Gastroesophageal sphincter (tissue), 4 donors: ENCODE data around the gene ITPK1. TPM values are rescaled to one million over a fixed set of nuclear protein-coding genes. Genes with fewer than 3 reads are reported as not detected.

Source experiments
- ATAC-seq: fragments of 150-250 bp; one replicate; pipeline ENCODE4 v1.9.1; 2016; ENCODE audit warnings: mild to moderate bottlenecking, moderate library complexity
- H3K27ac ChIP-seq, 4 donors: fragments of 200-600 bp; sonication (generic) in 3 of 4; 1 replicate in 3 of 4; 2 replicates in 1 of 4; pipeline ENCODE4 v1.5.1; 2016 to 2019
- H3K27me3 ChIP-seq: fragments of 200-600 bp; sonication (generic); one replicate; pipeline ENCODE4 v1.5.1; 2019
- H3K36me3 ChIP-seq, 2 donors: fragments of 200-600 bp; sonication (generic); one replicate each; pipeline ENCODE4 v1.5.1; 2019; ENCODE audit warnings: control low read depth in 1 of 2
- H3K4me1 ChIP-seq, 3 donors: fragments of 200-600 bp; sonication (generic); 1 replicate in 2 of 3; 2 replicates in 1 of 3; pipeline ENCODE4 v1.5.1; 2016 to 2019; ENCODE audit warnings: control low read depth in 2 of 3
- H3K4me3 ChIP-seq, 2 donors: fragments of 200-600 bp; sonication (generic); one replicate each; pipeline ENCODE4 v1.5.1; 2019; ENCODE audit warnings: mild to moderate bottlenecking in 1 of 2, moderate library complexity in 1 of 2
- H3K9me3 ChIP-seq, 3 donors: fragments of 200-600 bp; sonication (generic); one replicate each; pipeline ENCODE4 v1.5.1; 2017 to 2019; ENCODE audit warnings: control low read depth in 2 of 3
- CTCF ChIP-seq, 4 experiments: fragments of 200-600 bp in 2 of 4; fragments of 450-650 bp in 2 of 4; sonication (generic) in 1 of 4; IDR thresholded peaks; one replicate each; pipeline ENCODE4 v1.5.1; 2017 to 2019; ENCODE audit warnings: antibody characterized with exemption in 4 of 4, mild to moderate bottlenecking in 2 of 4, moderate library complexity in 2 of 4
- EP300 ChIP-seq: sonication (generic); formaldehyde crosslinking; IDR thresholded peaks from one replicate; pipeline ENCODE4 v1.6.1; 2017; ENCODE audit warnings: antibody characterized with exemption, mild to moderate bottlenecking
- POLR2A ChIP-seq, 2 donors: fragments of 450-650 bp; IDR thresholded peaks; one replicate each; pipeline ENCODE4 v1.6.1; 2017; ENCODE audit warnings: antibody characterized with exemption in 2 of 2, mild to moderate bottlenecking in 2 of 2, moderate library complexity in 1 of 2
- POLR2AphosphoS5 ChIP-seq: sonication (generic); formaldehyde crosslinking; IDR thresholded peaks from one replicate; pipeline ENCODE4 v1.6.1; 2017; ENCODE audit warnings: antibody characterized with exemption
- WGBS, 2 donors: methylation state at CpG; one replicate each; pipeline ENCODE4 v1.1.5; 2018; ENCODE audit warnings: low coverage in 1 of 2; 5-methylcytosine and 5-hydroxymethylcytosine counted together
- total RNA-seq, 4 donors: library from RNA; depleted of rRNA; stranded (reverse); fragments of >200 nt; gene quantifications; one replicate each; pipeline ENCODE4 v1.1.0, GENCODE V29; 2016

Gene ITPK1
- total RNA-seq, 4 donors from 2014 or later: 68.8 to 201 (median 134) TPM

- Histone ChIP-seq H3K27me3 (no peaks in the 10 kb centered on the region), H3K4me3 (no peak overlapping the region), H3K9me3 (no peaks in the 10 kb centered on the region), H3K36me3 (no peaks in the 10 kb centered on the region), H3K27ac (peak overlapping the region in 1 of 4 donors; percentile 64), H3K4me1 (peaks cover 0 to 90% (median 27%) of the 10 kb centered on the region in 3 donors)
- no peak for TF ChIP-seq POLR2A (IDR thresholded peaks at IDR 0.05)
- WGBS, 2 donors: 40 to 59% methylated on average over 2 to 5 of the region's 7 CpGs
- ATAC-seq: no peak
Observed at GRCh38 chr14:93105362-93105761, 10.4 kb downstream of the ITPK1 start.

- H3K27me3 ChIP-seq: no peaks in the 10 kb centered on the region
Observed at GRCh38 chr14:93104961-93105360, 10.8 kb downstream of the ITPK1 start.

GRCh38 chr14:93103392-93104080 is 12.2 kb downstream of the ITPK1 start:
- Histone ChIP-seq H3K9me3 (no peaks in the 10 kb centered on the region), H3K4me1 (peaks cover 0 to 90% (median 38%) of the 10 kb centered on the region in 3 donors), H3K4me3 (no peak overlapping the region), H3K27ac (peak overlapping the region in 1 of 4 donors; percentile 10), H3K36me3 (no peaks in the 10 kb centered on the region), H3K27me3 (no peaks in the 10 kb centered on the region)
- ATAC-seq: peak; percentile 17
- TF ChIP-seq EP300: no peak
- no peak for TF ChIP-seq POLR2A (IDR thresholded peaks at IDR 0.05)
- no peak for TF ChIP-seq POLR2AphosphoS5
- no peak for TF ChIP-seq CTCF (IDR thresholded peaks at IDR 0.05)
- 60 to 78% methylated on average over 1 to 6 of the region's 9 CpGs for WGBS, 2 donors

More at GRCh38 chr14:93104961-93105360, 10.8 kb downstream of the ITPK1 start:
- TF ChIP-seq POLR2AphosphoS5 (no peak), POLR2A (IDR thresholded peaks at IDR 0.05) (no peak), CTCF (IDR thresholded peaks at IDR 0.05) (no peak), EP300 (no peak)
- 79% methylated on average over 4 of the region's 6 CpGs; no CpG with 5 or more reads in 1 of the 2 donors for WGBS, 2 donors
- ATAC-seq: no peak
- Histone ChIP-seq H3K4me1 (peaks cover 0 to 90% (median 25%) of the 10 kb centered on the region in 3 donors), H3K36me3 (no peaks in the 10 kb centered on the region), H3K9me3 (no peaks in the 10 kb centered on the region), H3K27ac (peak overlapping the region in 1 of 4 donors; percentile 64), H3K4me3 (no peak overlapping the region)

GRCh38 chr14:93102141-93102540 is 13.6 kb downstream of the ITPK1 start:
- Histone ChIP-seq H3K9me3 (no peaks in the 10 kb centered on the region), H3K4me1 (peaks cover 0 to 90% (median 30%) of the 10 kb centered on the region in 3 donors), H3K27ac (no peak overlapping the region), H3K4me3 (no peak overlapping the region), H3K27me3 (no peaks in the 10 kb centered on the region), H3K36me3 (no peaks in the 10 kb centered on the region)
- 0 to 70% methylated on average over 1 to 8 of the region's 10 CpGs for WGBS, 2 donors
- TF ChIP-seq CTCF (IDR thresholded peaks at IDR 0.05): no peak
- TF ChIP-seq POLR2A (IDR thresholded peaks at IDR 0.05): no peak
- TF ChIP-seq EP300: no peak
- no peak for TF ChIP-seq POLR2AphosphoS5
- no peak for ATAC-seq

- TF ChIP-seq EP300: no peak
- no peak overlapping the region for H3K27ac ChIP-seq
- no peaks in the 10 kb centered on the region for H3K27me3 ChIP-seq
- 82 to 100% methylated on average over 3 of the region's 6 CpGs for WGBS, 2 donors
- no peaks in the 10 kb centered on the region for H3K36me3 ChIP-seq
- H3K9me3 ChIP-seq: no peaks in the 10 kb centered on the region
- H3K4me3 ChIP-seq: no peak overlapping the region
- H3K4me1 ChIP-seq: peaks cover 0 to 90% (median 22%) of the 10 kb centered on the region in 3 donors
- no peak for ATAC-seq
Observed at GRCh38 chr14:93101181-93101580, 14.5 kb downstream of the ITPK1 start.

- TF ChIP-seq EP300: no peak
- no peak for TF ChIP-seq POLR2A (IDR thresholded peaks at IDR 0.05)
- no peak for TF ChIP-seq POLR2AphosphoS5
- no peak for TF ChIP-seq CTCF (IDR thresholded peaks at IDR 0.05)
- ATAC-seq: no peak
- H3K27ac ChIP-seq: peak overlapping the region in 1 of 4 donors; percentile 60
- H3K4me3 ChIP-seq: no peak overlapping the region
- H3K36me3 ChIP-seq: no peaks in the 10 kb centered on the region
- 72 to 80% methylated on average over 1 to 5 of the region's 7 CpGs for WGBS, 2 donors
- peaks cover 0 to 90% (median 22%) of the 10 kb centered on the region in 3 donors for H3K4me1 ChIP-seq
- no peaks in the 10 kb centered on the region for H3K9me3 ChIP-seq
- no peaks in the 10 kb centered on the region for H3K27me3 ChIP-seq
Observed at GRCh38 chr14:93100570-93100969, 15.2 kb downstream of the ITPK1 start.
